NCI-H446 treated with DMSO at 0.1 percent for 48 hours (cell line): Measurements from ENCODE around the gene KCNN1.
A peak's percentile ranks its signal among the peaks of the same experiment; 100 is the strongest.

Experiments used
- DNase-seq: peaks from one replicate; lab custom pipeline; 2025; lab: John Stamatoyannopoulos, UW

The KCNN1 gene

GRCh38 chr19:17947815-17948513 lies 18.9 kb upstream of the KCNN1 start:
- peak; percentile 91 for DNase-seq

- DNase-seq, result no peak
These were observed 18.4 kb upstream of the KCNN1 start for GRCh38 chr19:17948514-17948900.

GRCh38 chr19:17948931-17949930 lies 17.7 kb upstream of the KCNN1 start:
- DNase-seq, result no peak

GRCh38 chr19:17949956-17950309 lies 17.0 kb upstream of the KCNN1 start:
- no peak for DNase-seq

- no peak for DNase-seq
These were observed 16.4 kb upstream of the KCNN1 start for GRCh38 chr19:17950310-17951156.

GRCh38 chr19:17951157-17951989 lies 15.5 kb upstream of the KCNN1 start:
- DNase-seq, result no peak

GRCh38 chr19:17951990-17952976 lies 14.6 kb upstream of the KCNN1 start:
- DNase-seq, result no peak

- DNase-seq, result no peak
These were observed 13.5 kb upstream of the KCNN1 start for GRCh38 chr19:17953316-17953801.

GRCh38 chr19:17953869-17954268 lies 13.0 kb upstream of the KCNN1 start:
- no peak for DNase-seq

GRCh38 chr19:17954401-17954800 lies 12.5 kb upstream of the KCNN1 start:
- no peak for DNase-seq

- DNase-seq, result no peak
These were observed 9.6 kb upstream of the KCNN1 start for GRCh38 chr19:17957149-17957849.

GRCh38 chr19:17957885-17958284 lies 9.0 kb upstream of the KCNN1 start:
- no peak for DNase-seq

GRCh38 chr19:17963936-17964691 lies 2.8 kb upstream of the KCNN1 start:
- DNase-seq, result no peak

GRCh38 chr19:17965370-17966128 lies 1.4 kb upstream of the KCNN1 start:
- DNase-seq, result no peak

GRCh38 chr19:17966129-17966483 lies 801 bp upstream of the KCNN1 start:
- no peak for DNase-seq

GRCh38 chr19:17967257-17968051 lies 547 bp downstream of the KCNN1 start:
- DNase-seq, result no peak

- no peak for DNase-seq
These were observed 1.5 kb downstream of the KCNN1 start for GRCh38 chr19:17968362-17968761.
